Body of pancreas (tissue), 4 donors: ENCODE data around the gene HOXA1. TPM values are rescaled to one million over a fixed set of nuclear protein-coding genes. Genes with fewer than 3 reads are reported as not detected.

Source experiments
- ATAC-seq: fragments of 150-250 bp; one replicate; pipeline ENCODE4 v1.9.1; 2016
- DNase-seq, 4 donors: peaks; one replicate each; pipeline ENCODE4 v3.0.0-alpha.2; 2019
- H3K27ac ChIP-seq, 4 donors: fragments of 200-600 bp; sonication (generic); 1 replicate in 3 of 4; 2 replicates in 1 of 4; pipeline versions ENCODE4 v1.5.1 to v1.6.1; 2016 to 2019; ENCODE audit warnings: mild to moderate bottlenecking in 1 of 4, mixed read lengths in 1 of 4, moderate library complexity in 1 of 4
- H3K27me3 ChIP-seq, 2 donors: fragments of 200-600 bp; sonication (generic); one replicate each; pipeline ENCODE4 v1.6.0; 2016; ENCODE audit warnings: mild to moderate bottlenecking in 1 of 2
- H3K36me3 ChIP-seq, 2 donors: fragments of 200-600 bp; sonication (generic); replicated peaks in 1 of 2; 2 replicates each; pipeline ENCODE4 v1.5.1; 2016; ENCODE audit warnings: low read depth in 2 of 2; ENCODE audit not compliant: insufficient read depth in 1 of 2
- H3K4me1 ChIP-seq: fragments of 200-600 bp; sonication (generic); one replicate; pipeline ENCODE4 v1.6.0; 2016
- H3K4me3 ChIP-seq, 2 donors: fragments of 200-600 bp; sonication (generic); 1 replicate in 1 of 2; 2 replicates in 1 of 2; pipeline ENCODE4 v1.5.1; 2016 to 2019
- H3K9me3 ChIP-seq, 3 donors: fragments of 200-600 bp; sonication (generic); 1 replicate in 2 of 3; 2 replicates in 1 of 3; pipeline ENCODE4 v1.5.1; 2016
- POLR2A ChIP-seq, 3 donors: fragments of 450-650 bp; IDR thresholded peaks; one replicate each; pipeline ENCODE4 v1.6.1; 2016; ENCODE audit warnings: antibody characterized with exemption in 3 of 3, mild to moderate bottlenecking in 2 of 3
- WGBS, 2 donors: methylation state at CpG; one replicate each; pipeline ENCODE4 v1.1.5; 2017; 5-methylcytosine and 5-hydroxymethylcytosine counted together
- intact Hi-C: fragments of 100-400 bp; cut with DNase I; formaldehyde crosslinking; loops from one replicate; pipeline ENCODE4 v1.15.1; 2023
- total RNA-seq, 2 donors: library from RNA; depleted of rRNA; stranded (reverse); fragments of >200 nt; gene quantifications; one replicate each; pipeline ENCODE4 v1.1.0, GENCODE V29; 2016
- TF ChIP-seq, protein P1 (sequence below), 7 experiments: fragments of 450-650 bp in 4 of 7; fragments of 200-600 bp in 3 of 7; sonication (generic) in 3 of 7; IDR thresholded peaks; one replicate each; pipeline ENCODE4 v1.5.1; 2016 to 2019; ENCODE audit warnings: antibody characterized with exemption in 7 of 7

Gene HOXA1
- total RNA-seq, 2 donors from 2014 or later, result not detected

DNA sequence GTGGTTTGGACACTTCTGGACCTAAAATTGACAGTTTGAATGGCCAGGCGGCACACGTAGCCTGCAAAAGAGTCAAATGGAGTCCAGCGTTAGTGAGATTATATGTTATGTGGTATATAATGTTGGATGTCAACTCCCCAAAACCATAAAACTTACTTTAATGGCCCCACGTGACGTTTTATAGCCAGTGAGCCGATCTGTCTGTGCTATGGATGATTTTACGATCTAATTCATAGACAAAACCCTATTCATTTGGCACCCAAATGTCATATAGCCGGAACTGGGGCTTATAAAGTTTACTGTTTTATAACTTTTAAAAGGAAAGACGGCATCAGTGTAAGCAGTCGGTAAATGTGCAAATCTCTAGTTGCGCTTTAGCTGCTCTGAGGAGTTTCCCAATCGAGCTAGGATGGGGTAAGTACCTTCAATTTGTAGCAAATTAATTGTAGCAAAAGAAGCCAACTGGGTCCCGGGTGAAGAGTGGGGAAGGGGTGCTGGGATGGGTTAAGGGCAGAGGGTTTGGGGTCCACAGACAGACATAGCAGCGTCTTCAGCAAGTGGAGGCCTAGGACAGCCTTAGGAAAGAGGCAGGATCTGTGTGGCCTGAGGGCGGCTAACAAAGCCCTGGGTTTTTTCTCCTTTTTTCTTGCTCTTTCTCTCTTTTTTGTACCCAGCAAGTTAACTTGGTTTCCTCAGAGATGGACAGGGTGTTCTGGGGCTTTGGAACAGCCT lies 44.5 kb upstream of the HOXA1 start:
- DNase-seq (no peak), ATAC-seq (no peak)
- no peaks in the 10 kb centered on the region for H3K36me3 ChIP-seq
- peaks cover 28% of the 10 kb centered on the region for H3K4me1 ChIP-seq
- 25 to 36% methylated on average over 15 of the region's 15 CpGs for WGBS, 2 donors
- TF ChIP-seq POLR2A (IDR thresholded peaks at IDR 0.05), result no peak
- no peak overlapping the region for H3K27ac ChIP-seq
- H3K4me3 ChIP-seq, result no peak overlapping the region
- H3K27me3 ChIP-seq, result peaks cover 0 to 67% of the 10 kb centered on the region in 2 donors
- intact Hi-C loops, result no loop called here
- H3K9me3 ChIP-seq, result no peaks in the 10 kb centered on the region

DNA sequence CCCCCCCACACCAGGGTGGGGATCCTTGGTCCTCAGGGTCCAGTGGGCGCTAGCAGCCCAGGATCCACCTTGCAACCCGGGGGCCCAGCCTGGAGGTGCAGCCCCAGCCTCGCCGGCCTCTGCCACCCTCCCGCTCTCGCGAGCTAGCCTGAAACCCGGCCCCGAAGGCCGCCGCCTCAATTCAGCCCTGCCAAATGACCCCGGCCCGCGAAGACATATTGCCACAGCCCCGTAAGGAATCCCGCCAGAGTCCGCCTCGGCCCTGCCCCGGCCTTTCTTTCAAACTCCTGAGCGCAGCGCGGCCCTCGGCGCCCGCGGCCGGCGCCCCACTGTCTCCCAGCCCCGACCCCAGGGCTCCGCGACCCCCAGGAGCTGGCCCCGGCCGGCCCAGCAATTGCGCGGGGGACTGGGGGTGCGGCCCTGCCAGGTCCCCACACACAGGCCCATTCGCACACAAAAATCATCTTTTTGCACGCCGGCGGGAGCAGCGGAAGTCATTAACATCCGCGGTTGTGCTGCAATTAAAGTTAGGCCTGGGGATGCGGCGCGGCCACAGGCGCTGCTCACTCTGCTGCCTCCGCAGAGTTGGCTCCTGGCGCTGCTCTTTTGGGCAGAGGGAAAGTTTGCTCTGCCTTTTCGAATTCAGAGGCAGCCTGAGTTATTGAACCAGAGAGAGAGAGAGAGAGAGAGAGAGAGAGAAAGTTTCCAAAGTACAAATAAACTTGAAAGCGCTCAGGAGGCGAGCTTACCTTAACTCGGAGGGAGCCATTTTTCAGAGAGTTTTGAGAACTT lies 43.7 kb upstream of the HOXA1 start:
- DNase-seq, result no peak
- ATAC-seq, result no peak
- 22 to 26% methylated on average over 12 to 51 of the region's 53 CpGs for WGBS, 2 donors
- intact Hi-C loops, result no loop called here
- Histone ChIP-seq H3K27ac (peak overlapping the region in 2 of 4 donors; percentile 13 to 36), H3K4me3 (no peak overlapping the region), H3K27me3 (peaks cover 0 to 59% of the 10 kb centered on the region in 2 donors), H3K9me3 (no peaks in the 10 kb centered on the region), H3K36me3 (no peaks in the 10 kb centered on the region), H3K4me1 (peaks cover 28% of the 10 kb centered on the region)
- TF ChIP-seq, protein P1, sequence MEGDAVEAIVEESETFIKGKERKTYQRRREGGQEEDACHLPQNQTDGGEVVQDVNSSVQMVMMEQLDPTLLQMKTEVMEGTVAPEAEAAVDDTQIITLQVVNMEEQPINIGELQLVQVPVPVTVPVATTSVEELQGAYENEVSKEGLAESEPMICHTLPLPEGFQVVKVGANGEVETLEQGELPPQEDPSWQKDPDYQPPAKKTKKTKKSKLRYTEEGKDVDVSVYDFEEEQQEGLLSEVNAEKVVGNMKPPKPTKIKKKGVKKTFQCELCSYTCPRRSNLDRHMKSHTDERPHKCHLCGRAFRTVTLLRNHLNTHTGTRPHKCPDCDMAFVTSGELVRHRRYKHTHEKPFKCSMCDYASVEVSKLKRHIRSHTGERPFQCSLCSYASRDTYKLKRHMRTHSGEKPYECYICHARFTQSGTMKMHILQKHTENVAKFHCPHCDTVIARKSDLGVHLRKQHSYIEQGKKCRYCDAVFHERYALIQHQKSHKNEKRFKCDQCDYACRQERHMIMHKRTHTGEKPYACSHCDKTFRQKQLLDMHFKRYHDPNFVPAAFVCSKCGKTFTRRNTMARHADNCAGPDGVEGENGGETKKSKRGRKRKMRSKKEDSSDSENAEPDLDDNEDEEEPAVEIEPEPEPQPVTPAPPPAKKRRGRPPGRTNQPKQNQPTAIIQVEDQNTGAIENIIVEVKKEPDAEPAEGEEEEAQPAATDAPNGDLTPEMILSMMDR (IDR thresholded peaks at IDR 0.05), result no peak
- no peak for TF ChIP-seq POLR2A (IDR thresholded peaks at IDR 0.05)

DNA sequence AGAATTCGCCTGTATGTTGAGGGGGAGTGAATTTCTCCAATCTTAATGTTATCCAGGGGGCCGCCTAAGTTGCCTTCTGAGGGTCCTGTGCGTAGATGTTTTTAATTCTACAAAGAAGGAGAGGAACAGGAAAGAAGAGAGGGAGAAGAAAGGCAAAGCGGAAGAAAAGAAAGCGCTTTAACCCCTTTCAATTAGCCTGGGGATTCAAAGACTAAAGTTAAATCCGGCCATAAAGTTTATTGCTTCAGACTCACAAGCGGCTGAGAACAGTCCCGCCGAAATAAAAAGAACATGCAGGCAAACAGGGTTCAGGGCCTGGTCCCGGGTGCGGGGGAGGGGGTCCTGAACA lies 43.2 kb upstream of the HOXA1 start:
- DNase-seq, result no peak
- peaks cover 0 to 53% of the 10 kb centered on the region in 2 donors for H3K27me3 ChIP-seq
- H3K27ac ChIP-seq, result peak overlapping the region in 2 of 4 donors; percentile 13 to 36
- no peak overlapping the region for H3K4me3 ChIP-seq
- H3K4me1 ChIP-seq, result peaks cover 26% of the 10 kb centered on the region
- intact Hi-C loops, result no loop called here
- no peaks in the 10 kb centered on the region for H3K36me3 ChIP-seq
- no peak for TF ChIP-seq POLR2A (IDR thresholded peaks at IDR 0.05)
- TF ChIP-seq, protein P1 (IDR thresholded peaks at IDR 0.05), result no peak
- no peaks in the 10 kb centered on the region for H3K9me3 ChIP-seq
- no peak for ATAC-seq
- 25 to 27% methylated on average over 11 of the region's 11 CpGs for WGBS, 2 donors

DNA sequence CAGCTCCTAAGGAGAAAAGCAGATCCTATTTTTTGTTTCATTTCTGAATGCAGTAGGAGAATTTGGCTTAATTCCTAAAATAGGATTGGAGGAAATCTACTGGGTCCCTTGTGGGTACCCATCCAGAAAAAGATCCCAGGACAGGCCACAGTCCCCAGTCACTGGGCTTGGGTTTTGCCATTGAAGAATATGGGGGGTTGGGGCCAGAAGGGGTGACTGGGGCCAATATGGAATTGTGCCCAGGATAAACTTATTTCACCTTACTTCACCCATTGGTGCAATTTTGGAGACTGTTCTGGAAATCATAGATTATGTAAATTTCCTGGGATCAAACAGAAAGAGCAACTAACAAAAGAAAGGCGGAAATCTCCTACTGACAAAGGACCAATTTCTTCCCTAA lies 42.7 kb upstream of the HOXA1 start:
- ATAC-seq (no peak), DNase-seq (no peak)
- no peaks in the 10 kb centered on the region for H3K9me3 ChIP-seq
- H3K36me3 ChIP-seq, result no peaks in the 10 kb centered on the region
- intact Hi-C loops, result no loop called here
- WGBS, 2 donors, result 47 to 64% methylated on average over 1 of the region's 1 CpG
- H3K4me1 ChIP-seq, result peaks cover 22% of the 10 kb centered on the region
- peaks cover 0 to 48% of the 10 kb centered on the region in 2 donors for H3K27me3 ChIP-seq
- no peak overlapping the region for H3K27ac ChIP-seq
- H3K4me3 ChIP-seq, result no peak overlapping the region
- no peak for TF ChIP-seq POLR2A (IDR thresholded peaks at IDR 0.05)
- TF ChIP-seq, protein P1 (IDR thresholded peaks at IDR 0.05), result no peak

DNA sequence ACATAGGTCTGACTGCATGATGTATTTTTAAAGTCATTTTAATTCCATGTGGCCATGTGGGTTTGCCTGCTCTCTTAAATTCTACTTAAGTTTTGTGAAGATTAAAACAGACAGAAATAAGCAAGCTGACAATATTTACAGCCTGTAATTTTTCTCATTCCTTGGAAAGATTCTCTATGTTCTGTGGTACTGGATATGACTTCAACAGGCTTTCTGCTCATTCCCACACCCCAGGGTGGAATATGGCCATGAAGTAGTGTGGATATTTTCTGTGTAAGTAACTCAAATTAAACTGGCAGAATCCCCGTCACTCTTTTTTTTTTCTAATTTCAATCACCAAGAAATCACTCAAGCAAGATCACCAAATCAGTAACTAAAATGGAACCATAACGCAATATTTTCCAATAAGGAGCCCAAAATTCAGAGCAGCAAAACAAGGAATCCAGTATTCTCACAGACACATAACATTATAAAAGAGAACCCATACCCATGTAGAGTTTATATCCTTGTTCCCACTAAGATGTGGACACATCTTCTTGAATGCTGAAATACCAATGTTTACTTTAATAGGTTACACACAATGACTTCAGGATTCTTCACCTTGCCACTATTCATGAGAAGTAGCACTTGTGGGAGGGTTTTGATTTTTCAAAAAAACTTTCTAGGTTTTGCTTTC lies 42.0 kb upstream of the HOXA1 start:
- 32 to 33% methylated on average over 2 of the region's 2 CpGs for WGBS, 2 donors
- Histone ChIP-seq H3K9me3 (no peaks in the 10 kb centered on the region), H3K4me1 (peaks cover 15% of the 10 kb centered on the region), H3K27me3 (peaks cover 0 to 44% of the 10 kb centered on the region in 2 donors), H3K36me3 (no peaks in the 10 kb centered on the region), H3K4me3 (no peak overlapping the region), H3K27ac (no peak overlapping the region)
- ATAC-seq (no peak), DNase-seq (no peak)
- TF ChIP-seq POLR2A (IDR thresholded peaks at IDR 0.05), result no peak
- intact Hi-C loops, result no loop called here
